LNCaP clone FGC (cell line): ENCODE measurements around the gene SLC23A3.
"Not testable (repeated sequence)": the region's sequence is repeated elsewhere in the genome, so short reads cannot be mapped to it uniquely, and the experiment has no call there.

Experiments used
- DNase-seq: peaks from one replicate; pipeline ENCODE4 v3.0.0-alpha.2; 2011; ENCODE audit warnings: low read depth
- H3K4me3 ChIP-seq: 2 replicates; pipeline ENCODE4 v1.5.1; 2011; ENCODE audit warnings: mild to moderate bottlenecking, low read depth, low read length, control low read depth
- CTCF ChIP-seq: IDR thresholded peaks from 2 replicates; pipeline ENCODE4 v1.5.1; 2012; ENCODE audit warnings: mild to moderate bottlenecking; ENCODE audit not compliant: control insufficient read depth, insufficient read depth; ENCODE audit errors: extremely low read depth

Gene SLC23A3

GRCh38 chr2:219207884-219208740 lies 38.3 kb upstream of the SLC23A3 start:
- H3K4me3 ChIP-seq = no peak overlapping the region; the same call in 1 of the 2 replicates
- DNase-seq = no peak
- TF ChIP-seq CTCF = no peak

GRCh38 chr2:219207134-219207883 lies 37.5 kb upstream of the SLC23A3 start:
- TF ChIP-seq CTCF = no peak
- DNase-seq = no peak
- H3K4me3 ChIP-seq = peak overlapping the region; percentile 74

- TF ChIP-seq CTCF = no peak
- peak; percentile 54 for DNase-seq
- peak within 1 kb of the TSS; percentile 74 for H3K4me3 ChIP-seq
Observed at GRCh38 chr2:219206328-219207133, 36.7 kb upstream of the SLC23A3 start, which contains the start of gene ZFAND2B. TSS of gene ZFAND2B (plus strand) at chr2:219206782. CDS start at chr2:219206988, 206 bp downstream.

GRCh38 chr2:219205981-219206327 lies 36.1 kb upstream of the SLC23A3 start:
- TF ChIP-seq CTCF = no peak
- no peak for DNase-seq
- peak overlapping the region; percentile 74 for H3K4me3 ChIP-seq

- H3K4me3 ChIP-seq = no peak overlapping the region
- DNase-seq = no peak
- TF ChIP-seq CTCF = no peak
Observed at GRCh38 chr2:219205165-219205538, 35.3 kb upstream of the SLC23A3 start.

- DNase-seq = no peak
- no peak for TF ChIP-seq CTCF
- no peak overlapping the region for H3K4me3 ChIP-seq
Observed at GRCh38 chr2:219204425-219205164, 34.8 kb upstream of the SLC23A3 start.

GRCh38 chr2:219201331-219201730 lies 31.5 kb upstream of the SLC23A3 start:
- not testable (repeated sequence) for H3K4me3 ChIP-seq, DNase-seq

- not testable (repeated sequence) for H3K4me3 ChIP-seq, DNase-seq
Observed at GRCh38 chr2:219200502-219201326, 30.9 kb upstream of the SLC23A3 start.
